C4-2B (cell line): Measurements from ENCODE around the gene KCNH8.

Experiments used
- CTCF ChIP-seq: fragments of 450-650 bp; conservative IDR thresholded peaks from 2 replicates; pipeline ENCODE4 v1.5.1; 2017; ENCODE audit warnings: mild to moderate bottlenecking
- ZFX ChIP-seq: fragments of 450-650 bp; IDR thresholded peaks from 2 replicates; pipeline ENCODE4 v1.6.1; 2017

- TF ChIP-seq CTCF (no peak), ZFX (no peak)
Measured at GRCh38 chr3:19347671-19348070, 199.4 kb downstream of the KCNH8 start.
